KOPT-K1 (cell line): Measurements from ENCODE around the gene NUTM2B.
"Not testable (repeated sequence)": the region's sequence is repeated elsewhere in the genome, so short reads cannot be mapped to it uniquely, and the experiment has no call there.

Experiments
- H3K27ac ChIP-seq: fragments of 200-600 bp; sonication (generic); 2 replicates; pipeline ENCODE4 v1.5.1; 2016; ENCODE audit warnings: antibody characterized with exemption, mild to moderate bottlenecking, low read depth, low read length; ENCODE audit not compliant: poor library complexity, severe bottlenecking
- H3K36me3 ChIP-seq: fragments of 200-600 bp; sonication (generic); 2 replicates; pipeline ENCODE4 v1.5.1; 2017; ENCODE audit warnings: antibody characterized with exemption, mild to moderate bottlenecking, low read length, moderate library complexity; ENCODE audit not compliant: insufficient read depth
- H3K9me3 ChIP-seq: fragments of 200-600 bp; sonication (generic); 2 replicates; pipeline ENCODE4 v1.5.1; 2017; ENCODE audit warnings: antibody characterized with exemption, low read length, mild to moderate bottlenecking; ENCODE audit not compliant: insufficient read depth, poor library complexity, severe bottlenecking

Gene NUTM2B

GRCh38 chr10:79702927-79703326, at the start of gene NUTM2B:
NUTM2B (plus strand) TSS chr10:79703227; CDS start chr10:79703610, 383 bp downstream.
- not testable (repeated sequence) for H3K9me3 ChIP-seq, H3K36me3 ChIP-seq, H3K27ac ChIP-seq

GRCh38 chr10:79663287-79663686, 39.7 kb upstream of the NUTM2B start:
- not testable (repeated sequence) for H3K36me3 ChIP-seq, H3K9me3 ChIP-seq, H3K27ac ChIP-seq

- not testable (repeated sequence) for H3K36me3 ChIP-seq, H3K27ac ChIP-seq, H3K9me3 ChIP-seq
Measured at GRCh38 chr10:79664686-79665085, 38.3 kb upstream of the NUTM2B start.

DNA sequence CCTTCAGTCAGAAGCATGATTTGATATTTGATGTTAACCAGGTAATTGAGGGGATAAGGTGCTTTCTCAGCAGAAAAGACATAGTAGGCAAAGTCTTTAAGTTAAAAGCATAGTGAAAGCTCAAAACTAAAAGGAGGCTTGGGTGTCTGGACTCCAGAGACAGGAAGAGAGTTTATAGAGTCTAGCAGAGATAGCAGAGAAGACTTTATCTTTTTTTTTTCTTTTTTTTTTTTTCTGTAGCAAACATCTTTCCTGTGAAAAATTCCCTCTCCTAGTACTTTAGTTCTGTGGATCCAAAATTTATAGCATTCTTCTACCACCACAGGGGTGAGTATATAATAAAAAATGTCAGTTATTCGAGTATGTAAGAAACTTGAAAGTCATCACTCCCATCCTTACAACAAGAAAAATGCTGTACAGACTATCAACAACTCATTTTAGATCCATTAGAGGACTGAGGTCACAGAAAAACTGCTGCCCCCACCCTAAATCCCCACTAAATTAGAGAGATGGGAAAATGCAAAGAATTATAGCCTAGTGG, 33.7 kb upstream of the NUTM2B start:
- H3K27ac ChIP-seq, H3K36me3 ChIP-seq, H3K9me3 ChIP-seq: not testable (repeated sequence)

- H3K9me3 ChIP-seq, H3K36me3 ChIP-seq, H3K27ac ChIP-seq: not testable (repeated sequence)
Measured at GRCh38 chr10:79674878-79675277, 28.1 kb upstream of the NUTM2B start.

DNA sequence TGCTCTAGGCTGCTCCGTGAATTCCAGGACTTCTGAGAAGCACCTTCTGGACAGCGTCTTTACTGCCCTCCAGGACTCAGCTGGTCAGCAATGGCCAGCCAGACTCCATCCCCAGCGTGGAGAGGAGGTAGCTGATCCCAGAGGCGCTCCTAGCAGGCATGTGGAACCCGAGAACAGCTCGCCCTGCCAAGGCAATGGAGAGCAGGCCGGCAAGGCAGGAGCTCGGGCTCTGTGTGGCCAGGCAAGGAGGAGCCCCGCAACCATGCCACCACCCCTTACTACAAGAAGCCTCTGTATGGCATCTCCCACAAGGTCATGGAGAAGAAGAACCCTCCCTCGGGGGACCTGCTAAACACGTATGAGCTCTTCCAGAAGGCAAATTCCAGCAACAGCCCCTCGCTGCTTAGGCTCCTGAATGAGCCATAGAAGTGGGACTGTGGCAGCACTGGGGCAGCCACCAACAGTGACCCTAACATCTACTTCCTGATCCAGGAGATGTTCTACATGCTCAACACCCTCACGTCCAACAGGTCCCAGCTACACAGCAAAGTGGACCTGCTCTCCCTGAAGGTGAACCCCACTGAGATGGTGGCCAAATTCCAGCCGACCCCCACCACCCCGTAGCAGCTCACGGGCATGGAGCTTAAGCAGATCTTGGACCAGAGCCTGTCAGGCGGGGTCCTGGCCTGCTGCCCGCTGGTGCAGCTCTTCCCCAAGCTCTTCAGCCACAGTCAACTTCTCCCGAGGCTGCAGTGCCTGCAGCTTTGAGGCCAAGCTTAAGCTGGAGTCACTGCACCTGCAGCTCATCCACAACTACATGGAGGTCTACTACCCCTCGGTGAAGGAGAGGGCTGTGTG, 19.8 kb upstream of the NUTM2B start:
- not testable (repeated sequence) for H3K27ac ChIP-seq, H3K36me3 ChIP-seq, H3K9me3 ChIP-seq

DNA sequence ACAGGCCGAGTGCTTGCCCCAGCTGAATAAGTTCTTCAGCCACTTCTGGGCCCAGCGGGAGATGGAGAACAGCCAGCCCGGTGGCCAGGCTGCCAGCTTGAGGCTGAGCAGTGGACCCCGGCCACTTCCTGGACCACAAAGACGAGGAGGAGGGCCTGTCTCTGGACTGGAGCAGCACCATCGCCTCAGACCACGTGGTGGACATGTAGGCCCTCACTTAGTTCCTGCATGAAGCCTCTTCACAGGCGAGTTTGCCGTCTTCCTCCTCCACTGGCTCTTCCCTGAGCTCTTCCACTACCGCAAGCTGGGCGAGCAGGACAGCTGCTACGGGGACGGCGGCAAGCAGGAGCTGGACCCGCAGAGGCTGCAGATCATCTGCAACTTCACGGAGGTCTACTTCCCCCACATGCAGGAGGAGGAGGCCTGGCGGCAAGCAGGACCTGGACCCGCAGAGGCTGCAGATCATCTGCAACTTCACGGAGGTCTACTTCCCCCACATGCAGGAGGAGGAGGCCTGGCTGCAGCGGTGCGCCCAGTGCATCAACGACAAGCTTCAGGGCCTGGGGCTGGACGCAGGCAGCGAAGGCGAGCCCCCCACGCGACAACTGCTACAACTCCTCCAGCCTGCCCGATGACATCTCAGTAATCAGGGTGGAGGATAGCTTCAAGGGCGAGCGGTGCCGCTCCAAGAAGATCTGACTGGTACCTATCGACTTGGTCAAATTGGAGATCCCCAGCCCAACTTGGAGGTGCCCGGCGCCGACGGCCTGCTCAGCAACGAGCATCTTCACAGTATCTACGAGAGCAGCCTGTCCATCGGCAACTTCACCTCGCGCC, 18.9 kb upstream of the NUTM2B start:
- not testable (repeated sequence) for H3K9me3 ChIP-seq, H3K27ac ChIP-seq, H3K36me3 ChIP-seq

GRCh38 chr10:79685044-79685685, 17.9 kb upstream of the NUTM2B start:
- not testable (repeated sequence) for H3K9me3 ChIP-seq, H3K27ac ChIP-seq, H3K36me3 ChIP-seq

DNA sequence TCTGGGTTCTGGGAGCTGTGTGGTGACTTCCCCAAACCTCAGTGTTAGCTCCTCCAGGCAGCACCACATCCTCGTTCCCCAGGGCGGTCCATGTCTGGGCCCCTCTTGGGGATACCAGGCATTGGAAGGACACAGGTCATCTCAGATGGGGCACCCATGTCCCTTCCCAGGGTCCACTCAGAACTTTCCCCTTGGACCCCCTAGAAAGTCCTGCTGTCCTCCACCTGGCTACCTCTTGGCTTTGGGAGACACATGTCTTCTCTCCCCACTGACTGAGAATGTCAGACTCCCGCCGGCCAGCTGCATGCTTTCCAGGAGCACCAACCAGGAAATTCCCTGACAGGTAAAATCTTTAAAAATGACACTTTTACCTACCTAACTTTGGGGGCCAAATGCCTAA, 16.4 kb upstream of the NUTM2B start:
- H3K27ac ChIP-seq, H3K36me3 ChIP-seq, H3K9me3 ChIP-seq: not testable (repeated sequence)

GRCh38 chr10:79687406-79688150, 15.4 kb upstream of the NUTM2B start:
- not testable (repeated sequence) for H3K27ac ChIP-seq, H3K9me3 ChIP-seq, H3K36me3 ChIP-seq

DNA sequence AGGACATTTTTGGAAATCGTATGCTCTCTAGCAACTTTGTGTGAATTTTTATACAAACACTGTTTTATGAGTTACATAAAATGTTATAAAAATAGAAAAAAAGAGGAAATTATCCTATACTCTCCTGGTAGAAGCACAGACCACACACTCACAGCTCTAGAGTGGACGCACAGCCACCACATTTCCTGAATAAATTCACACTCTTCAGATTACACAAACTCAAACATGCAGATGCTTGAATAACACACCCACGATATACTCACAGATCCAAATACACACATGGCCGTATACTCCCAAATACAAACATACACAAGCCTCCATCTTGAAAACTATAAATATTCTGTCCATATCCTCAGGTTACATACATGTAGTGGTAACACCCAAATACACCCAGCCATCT, 14.2 kb upstream of the NUTM2B start:
- not testable (repeated sequence) for H3K9me3 ChIP-seq, H3K27ac ChIP-seq, H3K36me3 ChIP-seq

- H3K9me3 ChIP-seq, H3K36me3 ChIP-seq, H3K27ac ChIP-seq: not testable (repeated sequence)
Measured at GRCh38 chr10:79696596-79696995, 6.4 kb upstream of the NUTM2B start.

DNA sequence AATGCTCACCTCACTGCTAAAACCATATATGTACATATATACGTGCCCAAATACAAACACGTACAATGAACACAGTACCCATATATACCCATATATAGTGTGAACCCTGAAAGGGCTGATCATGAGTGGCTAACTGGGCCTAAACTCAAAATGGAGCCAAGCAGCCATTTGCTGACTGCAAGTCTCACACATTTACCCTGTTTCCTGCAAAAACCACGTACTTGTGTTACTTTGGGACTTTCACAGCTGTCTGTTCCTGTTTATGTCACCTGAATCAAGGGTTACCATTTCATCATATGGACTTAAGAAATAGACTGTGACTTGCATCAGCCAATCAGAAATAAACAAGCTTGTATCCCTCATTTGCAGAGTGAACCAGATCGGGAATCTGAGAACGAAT, 5.9 kb upstream of the NUTM2B start:
- H3K36me3 ChIP-seq, H3K9me3 ChIP-seq, H3K27ac ChIP-seq: not testable (repeated sequence)

DNA sequence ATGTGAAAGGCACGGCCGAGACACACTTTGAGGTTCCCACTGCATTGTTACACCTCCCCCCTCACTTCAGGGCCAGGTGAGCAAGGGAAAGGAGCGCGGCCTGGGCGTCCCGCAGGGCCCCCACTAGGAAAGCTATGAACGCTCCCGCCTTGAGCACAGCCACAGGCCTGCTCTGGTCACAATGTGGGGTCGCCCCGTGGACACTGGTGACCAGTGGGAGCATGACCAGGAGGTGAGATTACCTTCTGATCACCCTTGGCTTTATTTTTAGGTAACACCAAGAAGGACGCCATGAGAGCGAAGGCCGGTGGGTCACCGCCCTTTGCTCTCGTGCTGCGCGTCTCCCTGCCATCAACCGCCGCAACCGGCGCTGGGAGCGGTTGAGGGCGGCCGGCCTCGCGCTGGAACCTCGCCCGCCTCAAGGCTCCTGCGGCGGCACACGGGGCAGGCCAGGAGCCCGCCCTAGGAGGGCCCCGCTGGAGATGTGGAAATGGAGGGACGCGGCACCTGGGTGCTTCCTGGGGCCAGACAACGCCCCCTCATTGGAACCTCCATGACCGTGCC, 2.6 kb upstream of the NUTM2B start:
- H3K36me3 ChIP-seq, H3K27ac ChIP-seq, H3K9me3 ChIP-seq: not testable (repeated sequence)
